Transverse colon (tissue), 4 donors: Measurements from ENCODE around the gene EFCAB5.

ENCODE experiments used
- EP300 ChIP-seq: sonication (generic); formaldehyde crosslinking; IDR thresholded peaks from one replicate; pipeline ENCODE4 v1.6.1; 2017; ENCODE audit warnings: antibody characterized with exemption, low read depth
- POLR2A ChIP-seq: fragments of 450-650 bp; IDR thresholded peaks from one replicate; pipeline ENCODE4 v1.6.1; 2016; ENCODE audit warnings: antibody characterized with exemption, mild to moderate bottlenecking, moderate library complexity
- POLR2AphosphoS5 ChIP-seq, 3 donors: sonication (generic); formaldehyde crosslinking; IDR thresholded peaks; one replicate each; pipeline ENCODE4 v1.6.1; 2016; ENCODE audit warnings: antibody characterized with exemption in 3 of 3
- TF ChIP-seq, protein P1 (sequence below), 5 experiments: fragments of 200-600 bp in 3 of 5; fragments of 450-650 bp in 2 of 5; sonication (generic) in 3 of 5; IDR thresholded peaks; 1 replicate in 2 of 5; 2 replicates in 3 of 5; pipeline ENCODE4 v1.5.1; 2016 to 2017; ENCODE audit warnings: antibody characterized with exemption in 5 of 5, inconsistent platforms in 3 of 5, mild to moderate bottlenecking in 2 of 5, moderate library complexity in 1 of 5

DNA sequence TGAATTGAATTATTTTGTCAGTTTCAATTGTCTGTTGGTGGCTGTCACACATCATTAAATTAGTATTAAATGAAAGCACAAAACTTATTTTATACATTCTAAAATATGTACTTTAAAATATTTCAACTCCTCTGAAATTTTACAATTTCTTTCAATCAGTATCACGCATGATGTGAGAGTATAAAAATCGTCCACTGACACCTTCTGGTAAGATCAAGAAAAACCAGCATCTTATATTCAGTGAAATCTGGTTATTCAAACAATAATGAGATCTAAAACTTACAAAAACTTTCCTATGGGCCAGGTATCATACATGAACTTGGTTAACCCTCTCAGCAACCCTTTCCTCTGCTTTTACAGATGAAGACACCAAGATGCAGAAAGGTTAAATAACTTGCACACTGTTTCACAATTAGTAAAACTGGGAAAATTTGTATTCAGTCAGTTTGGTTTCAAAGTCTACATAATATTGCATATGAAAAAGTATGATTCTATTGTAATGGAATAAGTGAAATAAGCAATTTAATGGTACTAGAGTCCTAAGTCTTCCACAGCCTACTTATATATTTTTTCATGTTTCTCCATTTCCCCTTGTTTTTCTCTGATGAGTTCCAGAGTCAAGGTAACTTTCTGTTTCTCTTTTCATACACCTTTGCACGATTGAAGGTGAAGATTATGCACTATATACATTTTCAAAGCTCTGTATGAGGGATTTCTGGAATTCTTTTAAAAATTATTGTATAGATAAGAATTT lies 58.7 kb downstream of the EFCAB5 start:
- TF ChIP-seq, protein P1, sequence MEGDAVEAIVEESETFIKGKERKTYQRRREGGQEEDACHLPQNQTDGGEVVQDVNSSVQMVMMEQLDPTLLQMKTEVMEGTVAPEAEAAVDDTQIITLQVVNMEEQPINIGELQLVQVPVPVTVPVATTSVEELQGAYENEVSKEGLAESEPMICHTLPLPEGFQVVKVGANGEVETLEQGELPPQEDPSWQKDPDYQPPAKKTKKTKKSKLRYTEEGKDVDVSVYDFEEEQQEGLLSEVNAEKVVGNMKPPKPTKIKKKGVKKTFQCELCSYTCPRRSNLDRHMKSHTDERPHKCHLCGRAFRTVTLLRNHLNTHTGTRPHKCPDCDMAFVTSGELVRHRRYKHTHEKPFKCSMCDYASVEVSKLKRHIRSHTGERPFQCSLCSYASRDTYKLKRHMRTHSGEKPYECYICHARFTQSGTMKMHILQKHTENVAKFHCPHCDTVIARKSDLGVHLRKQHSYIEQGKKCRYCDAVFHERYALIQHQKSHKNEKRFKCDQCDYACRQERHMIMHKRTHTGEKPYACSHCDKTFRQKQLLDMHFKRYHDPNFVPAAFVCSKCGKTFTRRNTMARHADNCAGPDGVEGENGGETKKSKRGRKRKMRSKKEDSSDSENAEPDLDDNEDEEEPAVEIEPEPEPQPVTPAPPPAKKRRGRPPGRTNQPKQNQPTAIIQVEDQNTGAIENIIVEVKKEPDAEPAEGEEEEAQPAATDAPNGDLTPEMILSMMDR (IDR thresholded peaks at IDR 0.05), result no peak
- TF ChIP-seq POLR2A (no peak), POLR2AphosphoS5 (IDR thresholded peaks at IDR 0.05) (no peak), EP300 (no peak)
